Uterus (tissue), 4 donors: ENCODE measurements around the gene MAGEC3. TPM values are rescaled to one million over a fixed set of nuclear protein-coding genes. Genes with fewer than 3 reads are reported as not detected.

ENCODE experiments used
- DNase-seq, 2 donors: peaks; one replicate each; pipeline ENCODE4 v3.0.0-alpha.2; 2019 to 2020
- H3K27ac ChIP-seq, 2 donors: fragments of 200-600 bp; sonication (generic); 1 replicate in 1 of 2; 2 replicates in 1 of 2; pipeline ENCODE4 v1.5.1; 2016 to 2018
- H3K27me3 ChIP-seq, 2 donors: fragments of 200-600 bp; sonication (generic); one replicate each; pipeline ENCODE4 v1.5.1; 2018 to 2019; ENCODE audit warnings: control low read depth in 1 of 2
- H3K36me3 ChIP-seq, 2 donors: fragments of 200-600 bp; sonication (generic); one replicate each; pipeline ENCODE4 v1.5.1; 2019; ENCODE audit warnings: control low read depth in 1 of 2
- H3K4me1 ChIP-seq, 2 donors: fragments of 200-600 bp; sonication (generic); one replicate each; pipeline ENCODE4 v1.5.1; 2018 to 2019; ENCODE audit warnings: control low read depth in 1 of 2
- H3K4me3 ChIP-seq, 2 donors: fragments of 200-600 bp; sonication (generic); 1 replicate in 1 of 2; 2 replicates in 1 of 2; pipeline ENCODE4 v1.5.1; 2018 to 2019; ENCODE audit warnings: mild to moderate bottlenecking in 1 of 2
- H3K9me3 ChIP-seq, 2 donors: fragments of 200-600 bp; sonication (generic); one replicate each; pipeline ENCODE4 v1.5.1; 2019; ENCODE audit warnings: control low read depth in 1 of 2
- CTCF ChIP-seq, 4 experiments: fragments of 200-600 bp in 2 of 4; fragments of 450-650 bp in 2 of 4; sonication (generic) in 2 of 4; IDR thresholded peaks; one replicate each; pipeline ENCODE4 v1.5.1; 2016 to 2019; ENCODE audit warnings: antibody characterized with exemption in 4 of 4, mild to moderate bottlenecking in 2 of 4, moderate library complexity in 1 of 4
- POLR2A ChIP-seq, 2 donors: fragments of 450-650 bp; IDR thresholded peaks; one replicate each; pipeline ENCODE4 v1.6.1; 2016; ENCODE audit warnings: antibody characterized with exemption in 2 of 2, mild to moderate bottlenecking in 1 of 2, moderate library complexity in 1 of 2
- intact Hi-C: fragments of 100-400 bp; cut with DNase I; formaldehyde crosslinking; loops from one replicate; pipeline ENCODE4 v1.15.1; 2023; ENCODE audit warnings: low total_unique reads
- total RNA-seq, 4 donors: library from RNA; depleted of rRNA in 3 of 4; stranded (reverse); fragments of >200 nt in 3 of 4; gene quantifications; one replicate each; pipeline versions ENCODE4 v1.1.0 to v1.2.4, GENCODE V29; 2014 to 2023
- donor health status: DM: yes; HTN: yes; CAD: no.

MAGEC3 gene
- total RNA-seq, 4 donors from 2014 or later: 0.70 TPM; not detected in 3

- no peak for DNase-seq
Measured at GRCh38 chrX:141917801-141918200, 79.7 kb downstream of the MAGEC3 start.

GRCh38 chrX:141924293-141924692, 86.2 kb downstream of the MAGEC3 start:
- Histone ChIP-seq H3K27ac (no peak overlapping the region), H3K36me3 (no peaks in the 10 kb centered on the region), H3K9me3 (no peaks in the 10 kb centered on the region), H3K4me3 (no peak overlapping the region), H3K27me3 (no peaks in the 10 kb centered on the region), H3K4me1 (no peaks in the 10 kb centered on the region)
- no peak for TF ChIP-seq POLR2A (IDR thresholded peaks at IDR 0.05)
- TF ChIP-seq CTCF (IDR thresholded peaks at IDR 0.05): no peak
- intact Hi-C loops: no loop called here
- DNase-seq: no peak

More at GRCh38 chrX:141917801-141918200, 79.7 kb downstream of the MAGEC3 start:
- intact Hi-C loops: no loop called here
- no peak overlapping the region for H3K4me3 ChIP-seq
- no peaks in the 10 kb centered on the region for H3K4me1 ChIP-seq
- H3K36me3 ChIP-seq: no peaks in the 10 kb centered on the region
- no peaks in the 10 kb centered on the region for H3K9me3 ChIP-seq
- no peaks in the 10 kb centered on the region for H3K27me3 ChIP-seq
- H3K27ac ChIP-seq: no peak overlapping the region
- TF ChIP-seq CTCF (IDR thresholded peaks at IDR 0.05) (no peak), POLR2A (IDR thresholded peaks at IDR 0.05) (no peak)

- Histone ChIP-seq H3K4me1 (no peaks in the 10 kb centered on the region), H3K4me3 (no peak overlapping the region), H3K27me3 (no peaks in the 10 kb centered on the region), H3K9me3 (no peaks in the 10 kb centered on the region), H3K27ac (no peak overlapping the region), H3K36me3 (no peaks in the 10 kb centered on the region)
- no peak for DNase-seq
- intact Hi-C loops: no loop called here
- no peak for TF ChIP-seq POLR2A (IDR thresholded peaks at IDR 0.05)
Measured at GRCh38 chrX:141928432-141928831, 90.3 kb downstream of the MAGEC3 start.

DNA sequence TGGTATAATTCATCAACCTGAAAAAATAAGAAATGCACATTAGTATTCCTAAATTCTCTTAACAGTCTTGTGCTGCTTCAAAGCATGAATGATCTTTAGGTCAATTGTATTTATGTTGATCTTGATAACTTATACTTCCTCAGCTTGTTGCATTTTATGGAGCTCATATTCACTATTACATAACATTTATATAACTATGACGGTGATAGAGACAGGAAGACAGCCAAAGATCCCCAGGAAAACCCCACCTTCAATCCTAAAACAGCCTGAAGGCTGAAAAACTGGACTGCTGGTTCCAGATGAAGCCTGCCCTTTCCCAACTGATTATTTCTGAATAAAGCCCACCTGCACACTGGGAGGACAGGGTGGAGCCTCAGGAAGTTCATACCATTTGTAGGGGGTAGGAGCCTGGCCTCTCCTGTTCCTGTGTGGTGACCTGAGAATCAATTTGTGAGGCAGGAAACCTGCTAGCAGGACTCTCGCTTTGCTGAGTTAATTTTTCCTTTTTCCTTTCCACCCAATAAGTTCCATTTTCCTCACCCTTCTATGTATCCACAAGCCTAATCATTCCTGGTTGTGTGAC, 96.0 kb downstream of the MAGEC3 start:
- no peak for DNase-seq
- Histone ChIP-seq H3K9me3 (no peaks in the 10 kb centered on the region), H3K27ac (no peak overlapping the region), H3K4me3 (no peak overlapping the region), H3K4me1 (no peaks in the 10 kb centered on the region), H3K36me3 (no peaks in the 10 kb centered on the region), H3K27me3 (no peaks in the 10 kb centered on the region)
- TF ChIP-seq CTCF (IDR thresholded peaks at IDR 0.05) (no peak), POLR2A (IDR thresholded peaks at IDR 0.05) (no peak)
- intact Hi-C loops: no loop called here

DNA sequence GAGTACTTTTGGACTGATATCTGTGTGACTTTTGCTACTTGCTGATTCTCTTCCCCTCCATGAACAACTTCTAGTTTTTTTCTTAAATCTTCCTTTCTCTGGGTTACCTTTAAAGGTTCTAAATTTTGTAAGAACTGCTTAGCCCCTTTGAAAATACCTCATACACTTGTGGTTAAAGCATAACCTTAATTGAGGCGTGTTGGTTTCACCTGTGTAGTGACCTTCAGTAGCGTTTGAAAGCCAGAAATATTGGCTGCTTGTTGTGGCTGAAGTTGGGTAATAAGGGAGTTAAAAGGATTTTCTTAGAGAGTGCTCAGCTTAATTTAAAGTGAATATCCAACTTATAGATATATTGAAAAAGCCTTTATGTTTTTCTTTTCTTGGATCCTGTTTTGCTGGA, 97.5 kb downstream of the MAGEC3 start:
- Histone ChIP-seq H3K27ac (no peak overlapping the region), H3K4me3 (no peak overlapping the region), H3K4me1 (no peaks in the 10 kb centered on the region), H3K36me3 (no peaks in the 10 kb centered on the region), H3K9me3 (no peaks in the 10 kb centered on the region), H3K27me3 (no peaks in the 10 kb centered on the region)
- DNase-seq: no peak
- intact Hi-C loops: no loop called here
- TF ChIP-seq POLR2A (IDR thresholded peaks at IDR 0.05) (no peak), CTCF (IDR thresholded peaks at IDR 0.05) (no peak)

DNA sequence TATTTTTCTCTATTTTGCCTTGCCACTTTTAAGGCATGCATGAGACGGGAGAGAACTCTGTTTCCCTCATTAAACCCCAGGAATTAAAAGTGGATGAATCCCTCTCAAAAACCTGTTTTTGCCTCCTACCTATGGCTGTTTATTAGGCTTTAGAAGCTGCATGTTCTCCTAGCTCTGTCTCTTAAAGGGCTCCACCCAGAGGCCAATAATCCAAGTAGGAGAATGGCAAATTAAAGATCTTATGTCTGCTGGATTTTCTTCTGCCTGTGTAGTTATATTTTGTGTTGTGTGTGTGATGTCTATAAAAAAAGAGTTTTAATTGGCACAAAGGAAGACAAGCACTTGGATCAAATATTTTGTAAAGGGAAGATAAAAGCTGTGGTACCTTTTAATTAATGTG, 98.0 kb downstream of the MAGEC3 start:
- H3K4me1 ChIP-seq: no peaks in the 10 kb centered on the region

More for the DNA sequence above, 98.0 kb downstream of the MAGEC3 start:
- no peak overlapping the region for H3K27ac ChIP-seq
- no peak for TF ChIP-seq POLR2A (IDR thresholded peaks at IDR 0.05)
- TF ChIP-seq CTCF (IDR thresholded peaks at IDR 0.05): no peak
- intact Hi-C loops: no loop called here
- H3K27me3 ChIP-seq: no peaks in the 10 kb centered on the region
- H3K4me3 ChIP-seq: no peak overlapping the region
- no peak for DNase-seq
- H3K36me3 ChIP-seq: no peaks in the 10 kb centered on the region
- no peaks in the 10 kb centered on the region for H3K9me3 ChIP-seq
